ACC112 (cell line): ENCODE results near the gene PIK3C2B.

Experiments
- H2AFZ ChIP-seq: fragments of 200-600 bp; sonication (generic); one replicate; pipeline ENCODE4 v1.6.0; 2017; ENCODE audit warnings: antibody characterized with exemption, low read length; ENCODE audit not compliant: unreplicated experiment
- H3K27ac ChIP-seq: fragments of 200-600 bp; sonication (generic); 2 replicates; pipeline ENCODE4 v1.5.1; 2014; ENCODE audit warnings: low read depth, mild to moderate bottlenecking, antibody characterized with exemption, low read length, moderate library complexity
- H3K27me3 ChIP-seq: fragments of 200-600 bp; sonication (generic); 2 replicates; pipeline ENCODE4 v1.6.1; 2014; ENCODE audit warnings: mild to moderate bottlenecking, antibody characterized with exemption, low read length, moderate library complexity, mixed read lengths; ENCODE audit not compliant: insufficient read depth
- H3K36me3 ChIP-seq: fragments of 200-600 bp; sonication (generic); 2 replicates; pipeline ENCODE4 v1.6.1; 2016; ENCODE audit warnings: mild to moderate bottlenecking, antibody characterized with exemption, low read length, moderate library complexity, mixed read lengths; ENCODE audit not compliant: insufficient read depth
- H3K4me1 ChIP-seq: fragments of 200-600 bp; sonication (generic); one replicate; pipeline ENCODE4 v1.6.1; 2016; ENCODE audit warnings: low read length, mixed read lengths; ENCODE audit not compliant: insufficient read depth, unreplicated experiment, control insufficient read depth
- H3K4me3 ChIP-seq: fragments of 200-600 bp; sonication (generic); 2 replicates; pipeline ENCODE4 v1.5.1; 2014; ENCODE audit warnings: mild to moderate bottlenecking, low read depth, low read length
- H3K79me2 ChIP-seq: fragments of 200-600 bp; sonication (generic); one replicate; pipeline ENCODE4 v1.6.0; 2016; ENCODE audit warnings: low read length; ENCODE audit not compliant: control insufficient read depth, unreplicated experiment, insufficient read depth

The PIK3C2B gene

DNA sequence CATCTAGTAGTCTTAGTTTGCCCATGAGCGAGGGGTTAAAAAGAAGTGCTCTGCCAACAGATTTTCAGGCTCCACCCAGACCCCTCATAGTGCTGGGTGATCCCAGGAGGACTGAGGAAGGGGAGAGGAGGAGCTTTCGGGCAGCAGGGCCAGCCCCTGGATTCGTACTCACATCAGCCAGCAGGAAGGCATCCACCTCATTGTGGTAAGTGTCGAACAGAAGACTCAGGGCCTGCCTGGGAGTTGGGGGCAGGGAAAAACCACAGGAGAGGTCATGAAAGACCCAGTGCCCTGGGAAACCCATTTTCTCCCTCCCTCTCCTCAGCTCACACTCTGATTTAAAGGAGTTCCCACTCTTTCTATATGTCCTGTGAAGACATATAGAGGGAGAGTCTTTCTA, 34.9 kb downstream of the PIK3C2B start:
- Histone ChIP-seq H2AFZ (no peak overlapping the region), H3K79me2 (no peaks in the 10 kb centered on the region), H3K4me1 (no peaks in the 10 kb centered on the region), H3K27ac (no peak overlapping the region), H3K4me3 (no peak overlapping the region), H3K27me3 (peaks cover 30% of the 10 kb centered on the region), H3K36me3 (no peaks in the 10 kb centered on the region)

DNA sequence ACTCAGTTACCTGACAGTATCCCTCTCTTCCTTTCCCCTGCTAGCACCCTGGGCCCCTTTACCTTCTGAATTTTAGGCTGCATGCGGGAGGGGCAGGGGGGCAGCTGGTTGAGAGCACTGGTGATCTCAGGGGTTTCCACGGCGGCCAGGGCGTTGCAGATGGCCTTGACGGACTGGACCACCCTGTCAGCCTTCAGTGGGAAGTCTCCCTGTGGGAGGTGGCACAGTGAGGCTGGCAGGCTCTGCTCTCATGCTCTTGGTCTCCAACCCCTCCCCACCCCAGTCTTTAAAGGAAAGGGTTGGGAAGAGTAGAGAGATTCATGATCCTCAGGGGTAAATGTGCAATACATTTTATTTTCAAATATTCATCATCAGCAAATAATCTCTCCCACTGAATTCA, 36.9 kb downstream of the PIK3C2B start:
- no peak overlapping the region for H3K27ac ChIP-seq
- H3K36me3 ChIP-seq: no peaks in the 10 kb centered on the region

DNA sequence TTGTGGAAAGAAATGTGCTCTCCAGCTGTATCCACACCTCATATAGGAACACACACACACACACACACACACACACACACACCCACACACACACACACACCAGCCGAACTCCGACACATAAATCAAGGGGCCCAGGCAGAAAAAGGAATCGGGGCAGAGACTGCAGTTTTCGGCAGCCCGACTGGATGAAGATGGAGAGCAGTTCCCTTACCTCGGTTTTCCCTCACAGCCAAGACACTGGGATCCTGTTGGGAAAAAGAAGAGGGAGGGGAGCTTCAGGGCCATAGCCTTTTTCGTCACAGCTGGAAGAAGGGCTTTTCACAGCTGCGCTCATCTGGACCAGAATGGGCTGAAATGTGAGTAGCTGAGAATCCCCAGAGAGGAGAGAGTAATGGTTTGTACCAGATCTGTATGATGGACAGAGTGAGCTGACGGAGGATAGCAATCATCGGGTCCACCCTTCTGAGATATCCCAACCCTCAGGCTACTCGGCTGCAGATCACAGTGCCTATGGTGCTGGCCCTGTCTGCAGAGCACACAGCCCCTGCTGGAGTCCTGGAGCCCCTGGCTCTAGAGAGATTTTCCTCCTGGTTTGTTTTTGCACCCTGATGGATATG, 37.7 kb downstream of the PIK3C2B start:
- H2AFZ ChIP-seq: no peak overlapping the region
- H3K79me2 ChIP-seq: no peaks in the 10 kb centered on the region
- H3K36me3 ChIP-seq: no peaks in the 10 kb centered on the region
- H3K27ac ChIP-seq: no peak overlapping the region
- H3K27me3 ChIP-seq: peaks cover 14% of the 10 kb centered on the region
- no peak overlapping the region for H3K4me3 ChIP-seq
- no peaks in the 10 kb centered on the region for H3K4me1 ChIP-seq

More for the DNA sequence above, 36.9 kb downstream of the PIK3C2B start:
- peaks cover 14% of the 10 kb centered on the region for H3K27me3 ChIP-seq
- no peak overlapping the region for H2AFZ ChIP-seq
- no peaks in the 10 kb centered on the region for H3K79me2 ChIP-seq
- no peaks in the 10 kb centered on the region for H3K4me1 ChIP-seq
- no peak overlapping the region for H3K4me3 ChIP-seq

DNA sequence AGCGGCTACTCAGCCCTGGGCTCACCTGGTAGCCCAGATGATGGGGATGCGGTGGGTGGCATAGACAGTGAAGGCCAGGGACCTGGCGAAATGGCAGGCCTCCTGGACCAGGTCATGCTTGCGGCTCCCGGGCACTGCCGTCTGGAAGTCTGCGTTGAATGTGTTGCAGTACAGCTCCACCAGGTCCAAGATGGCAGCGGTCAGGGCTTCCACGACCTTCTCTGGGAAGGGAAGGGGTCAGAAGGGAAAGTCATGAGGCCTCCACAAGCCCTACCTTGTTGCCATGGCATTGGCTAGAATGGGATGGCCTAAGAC, 38.8 kb downstream of the PIK3C2B start:
- peaks cover 14% of the 10 kb centered on the region for H3K27me3 ChIP-seq
- H3K4me1 ChIP-seq: no peaks in the 10 kb centered on the region
- no peaks in the 10 kb centered on the region for H3K79me2 ChIP-seq
- H3K4me3 ChIP-seq: no peak overlapping the region
- H3K27ac ChIP-seq: no peak overlapping the region
- H3K36me3 ChIP-seq: no peaks in the 10 kb centered on the region
- no peak overlapping the region for H2AFZ ChIP-seq

DNA sequence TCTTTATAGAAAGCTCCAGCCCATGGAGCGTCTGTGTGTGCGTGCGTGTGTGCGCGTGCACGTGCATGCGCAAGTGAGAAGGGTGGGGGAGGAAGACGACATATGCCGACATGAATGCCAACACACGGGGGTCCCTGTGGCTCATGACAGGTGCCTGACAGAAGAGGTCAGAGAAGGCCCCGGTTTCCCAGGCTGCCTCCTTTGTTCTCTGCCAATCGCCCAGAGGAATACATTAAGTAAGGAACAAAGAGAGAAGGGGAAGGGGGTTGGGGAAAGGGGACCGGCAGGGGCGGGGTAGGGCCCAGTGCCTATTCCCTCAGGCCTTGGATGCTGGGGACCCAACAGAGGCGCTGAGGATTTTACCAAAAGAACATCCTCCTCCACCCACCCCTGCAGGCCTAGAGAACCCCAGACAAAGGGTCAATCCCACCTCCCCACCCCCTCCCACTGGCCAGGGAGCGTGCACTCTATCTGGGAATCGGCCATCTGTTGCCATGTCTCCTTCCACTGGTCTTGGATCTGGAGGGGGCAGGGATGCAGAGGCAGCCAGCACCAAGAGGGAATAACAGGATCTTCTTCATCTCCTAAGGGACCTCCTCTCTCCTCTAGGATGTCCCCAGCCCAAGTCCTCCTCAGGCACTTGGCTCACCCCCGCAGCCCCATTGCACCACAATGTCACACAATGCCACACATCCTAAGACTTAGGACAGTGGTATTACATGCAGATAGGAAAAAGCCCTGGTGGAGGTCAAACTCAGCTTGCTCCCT, 39.4 kb downstream of the PIK3C2B start:
- Histone ChIP-seq H3K4me3 (no peak overlapping the region), H3K79me2 (no peaks in the 10 kb centered on the region), H2AFZ (no peak overlapping the region), H3K27ac (no peak overlapping the region), H3K4me1 (no peaks in the 10 kb centered on the region), H3K27me3 (peaks cover 14% of the 10 kb centered on the region), H3K36me3 (no peaks in the 10 kb centered on the region)

DNA sequence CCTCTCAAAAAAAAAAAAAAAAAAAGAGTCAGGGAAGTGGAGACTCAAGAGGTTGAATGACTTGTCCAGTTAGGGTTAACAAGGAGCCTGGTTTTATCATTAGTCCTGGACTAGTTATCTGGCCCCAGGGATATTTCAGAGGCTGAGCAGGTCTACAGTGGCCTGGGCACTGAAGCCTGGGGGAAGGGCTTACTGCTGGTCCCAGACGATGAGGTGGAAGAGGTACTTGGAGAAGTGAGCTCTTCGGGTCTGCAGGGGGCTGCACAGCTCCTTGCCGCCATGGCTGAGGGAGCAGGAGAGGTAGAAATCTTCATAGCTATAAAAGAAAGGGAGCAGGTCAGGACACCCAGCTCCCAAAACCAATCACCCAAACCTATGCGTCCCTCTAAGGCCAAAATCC, 40.1 kb downstream of the PIK3C2B start:
- Histone ChIP-seq H3K27ac (no peak overlapping the region), H3K79me2 (no peaks in the 10 kb centered on the region), H3K4me1 (no peaks in the 10 kb centered on the region), H3K36me3 (no peaks in the 10 kb centered on the region), H3K27me3 (peaks cover 14% of the 10 kb centered on the region), H3K4me3 (no peak overlapping the region), H2AFZ (no peak overlapping the region)

DNA sequence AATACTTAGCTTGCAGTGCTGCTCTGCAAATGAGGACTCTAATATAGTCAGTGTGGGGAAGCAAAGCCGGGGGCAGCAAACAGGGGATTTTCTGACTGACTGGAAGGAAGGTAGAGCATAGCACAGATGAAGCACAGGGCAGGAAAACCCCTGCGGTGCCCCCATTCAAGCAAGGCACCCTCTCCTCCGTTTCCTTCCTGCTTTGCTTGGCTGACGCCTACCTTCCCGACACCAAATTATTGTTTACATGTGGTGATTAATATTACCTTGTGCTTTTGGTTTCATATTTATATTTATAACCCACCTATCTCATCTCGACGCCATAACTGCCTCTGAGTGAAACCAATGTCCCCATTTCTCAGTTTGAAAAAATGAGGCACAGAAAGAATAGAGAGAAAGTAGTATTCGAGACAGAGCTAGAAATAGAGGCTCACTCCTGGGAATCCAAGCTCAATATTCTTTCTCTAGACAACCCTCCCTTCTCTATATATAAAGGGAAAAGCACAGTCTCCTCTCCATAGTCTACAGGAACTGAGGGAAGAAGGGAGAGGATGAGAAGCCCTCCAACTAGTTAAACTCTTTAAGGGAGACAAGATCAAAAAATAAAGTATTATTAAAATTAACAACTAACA, 41.3 kb downstream of the PIK3C2B start:
- H3K27me3 ChIP-seq: peaks cover 14% of the 10 kb centered on the region
- no peak overlapping the region for H3K4me3 ChIP-seq
- no peak overlapping the region for H2AFZ ChIP-seq
- H3K79me2 ChIP-seq: no peaks in the 10 kb centered on the region
- no peaks in the 10 kb centered on the region for H3K36me3 ChIP-seq
- H3K4me1 ChIP-seq: no peaks in the 10 kb centered on the region
- H3K27ac ChIP-seq: no peak overlapping the region

DNA sequence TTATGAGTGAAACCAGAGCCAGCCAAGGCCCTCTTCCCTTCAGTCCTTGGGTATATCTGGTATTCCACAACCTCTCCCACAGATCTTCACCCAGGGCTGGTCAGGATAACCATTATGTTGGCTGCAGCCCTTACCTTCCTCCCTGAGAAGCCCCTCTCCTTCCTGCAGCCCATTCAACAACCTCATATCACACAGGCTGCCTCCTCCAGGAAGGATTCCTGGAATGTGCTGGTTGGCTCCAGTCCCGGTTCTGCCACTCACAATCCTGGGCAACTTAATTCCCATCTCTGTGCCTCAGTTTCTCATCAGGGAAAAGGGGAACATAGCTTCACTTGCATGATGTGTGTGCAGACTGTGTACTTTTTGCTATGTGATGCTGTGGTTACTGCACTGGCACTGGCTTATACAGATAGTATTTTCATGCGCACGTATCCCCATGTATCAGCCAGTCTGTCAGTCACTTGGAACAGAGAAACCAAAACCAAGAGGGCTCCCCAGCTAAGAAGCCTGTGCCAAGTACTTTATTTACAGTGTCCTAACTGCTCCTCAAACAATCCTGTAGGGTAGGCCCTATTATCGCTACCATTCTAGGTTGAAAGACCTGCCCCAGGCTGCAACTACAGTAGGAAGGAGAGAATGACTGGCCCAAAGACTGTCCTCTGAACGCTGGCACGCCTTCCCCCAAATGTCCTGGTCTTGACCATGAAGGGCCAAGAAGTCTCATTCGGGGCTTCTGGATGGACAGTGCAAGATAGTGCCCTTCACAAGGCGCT, 43.1 kb downstream of the PIK3C2B start:
- Histone ChIP-seq H3K36me3 (no peaks in the 10 kb centered on the region), H3K4me1 (no peaks in the 10 kb centered on the region), H3K4me3 (no peak overlapping the region), H3K79me2 (no peaks in the 10 kb centered on the region), H3K27me3 (peaks cover 7% of the 10 kb centered on the region; the same call in 1 of the 2 replicates), H2AFZ (no peak overlapping the region), H3K27ac (no peak overlapping the region)

- Histone ChIP-seq H3K79me2 (no peaks in the 10 kb centered on the region), H3K27ac (no peak overlapping the region), H3K36me3 (no peaks in the 10 kb centered on the region), H2AFZ (no peak overlapping the region), H3K4me3 (no peak overlapping the region), H3K27me3 (no peaks in the 10 kb centered on the region), H3K4me1 (no peaks in the 10 kb centered on the region)
These were observed 43.9 kb downstream of the PIK3C2B start for GRCh38 chr1:204450461-204451257.

DNA sequence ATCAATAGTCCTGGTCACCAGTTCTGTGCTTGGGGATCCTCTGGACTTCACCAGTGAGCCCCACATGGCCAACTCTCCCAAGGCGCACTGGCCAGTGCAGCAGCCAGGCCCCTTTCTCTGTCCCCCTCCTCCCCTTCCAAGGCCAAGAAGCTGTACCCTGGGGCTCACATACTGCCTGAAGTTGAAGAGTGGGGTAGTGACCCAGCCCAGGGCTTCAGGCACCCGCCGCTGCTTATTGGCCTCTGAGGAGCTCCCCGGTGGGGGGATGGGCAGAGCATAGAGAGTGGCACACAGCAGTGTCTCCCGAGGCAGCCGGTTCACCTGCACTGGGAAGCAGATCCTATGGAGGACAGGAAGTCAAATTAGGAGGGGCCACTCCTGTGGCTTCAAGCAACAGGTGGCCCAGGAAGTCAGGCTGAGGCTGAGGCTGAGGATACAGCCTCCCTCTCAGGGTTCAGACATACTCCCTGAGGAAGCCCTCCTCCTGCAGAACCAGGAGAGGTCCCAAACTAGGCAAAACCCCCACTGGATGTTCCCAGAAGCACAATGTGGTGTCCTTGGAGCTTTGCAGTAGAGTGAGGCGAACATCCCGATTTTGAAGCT, 44.8 kb downstream of the PIK3C2B start:
- H3K4me1 ChIP-seq: no peaks in the 10 kb centered on the region
- H2AFZ ChIP-seq: no peak overlapping the region
- H3K4me3 ChIP-seq: no peak overlapping the region
- H3K36me3 ChIP-seq: no peaks in the 10 kb centered on the region
- H3K27ac ChIP-seq: no peak overlapping the region
- H3K27me3 ChIP-seq: no peaks in the 10 kb centered on the region
- no peaks in the 10 kb centered on the region for H3K79me2 ChIP-seq
